ENCODE measurements around the gene FMN2. TPM values are rescaled to one million over a fixed set of nuclear protein-coding genes. Genes with fewer than 3 reads are reported as not detected.

Gene FMN2
- total and polyA plus RNA-seq, 4 donors, result 0.14 to 2.7 (median 1.2) TPM

GRCh38 chr1:240254006-240254405, 162.3 kb downstream of the FMN2 start:
- Histone ChIP-seq H3K27ac (ENCODE audit: low read depth in 1 of 2, low read length in 1 of 2) (no peak overlapping the region), H3K9ac (ENCODE audit: insufficient read depth in 1 of 2, low read length in 2 of 2) (no peak overlapping the region), H3K4me3 (no peak overlapping the region), H3K27me3 (ENCODE audit: control insufficient read depth in 3 of 3, insufficient read depth in 3 of 3, low read length in 2 of 3) (no peaks in the 10 kb centered on the region), H3K36me3 (ENCODE audit: control insufficient read depth in 4 of 4, insufficient read depth in 4 of 4, low read length in 4 of 4) (no peaks in the 10 kb centered on the region), H3K4me1 (ENCODE audit: control insufficient read depth in 5 of 5, insufficient read depth in 5 of 5, low read length in 5 of 5) (no peaks in the 10 kb centered on the region), H3K9me3 (ENCODE audit: control insufficient read depth in 4 of 4, insufficient read depth in 3 of 4, low read length in 3 of 4) (peaks cover 0 to 5% (median 2%) of the 10 kb centered on the region in 4 donors)
- no peak for DNase-seq
- TF ChIP-seq CTCF (IDR thresholded peaks at IDR 0.05; ENCODE audit: control extremely low read depth, extremely low read depth), result no peak
- 91 to 98% methylated on average over 5 of the region's 5 CpGs for WGBS, 2 donors
- no peak for ATAC-seq (ENCODE audit: insufficient read depth, low FRiP score)

GRCh38 chr1:240254778-240255291, 163.2 kb downstream of the FMN2 start:
- no peak for DNase-seq
- H3K27ac ChIP-seq (ENCODE audit: low read depth in 1 of 2, low read length in 1 of 2), result no peak overlapping the region
- no peaks in the 10 kb centered on the region for H3K27me3 ChIP-seq (ENCODE audit: control insufficient read depth in 3 of 3, insufficient read depth in 3 of 3, low read length in 2 of 3)
- H3K9ac ChIP-seq (ENCODE audit: insufficient read depth in 1 of 2, low read length in 2 of 2), result no peak overlapping the region
- no peaks in the 10 kb centered on the region for H3K4me1 ChIP-seq (ENCODE audit: control insufficient read depth in 5 of 5, insufficient read depth in 5 of 5, low read length in 5 of 5)
- no peaks in the 10 kb centered on the region for H3K36me3 ChIP-seq (ENCODE audit: control insufficient read depth in 4 of 4, insufficient read depth in 4 of 4, low read length in 4 of 4)
- no peak for ATAC-seq (ENCODE audit: insufficient read depth, low FRiP score)
- H3K9me3 ChIP-seq (ENCODE audit: control insufficient read depth in 4 of 4, insufficient read depth in 3 of 4, low read length in 3 of 4), result peaks cover 0 to 4% (median 0%) of the 10 kb centered on the region in 4 donors
- no peak for TF ChIP-seq CTCF (IDR thresholded peaks at IDR 0.05; ENCODE audit: control extremely low read depth, extremely low read depth)
- WGBS, 2 donors, result 86 to 90% methylated on average over 11 of the region's 11 CpGs
- no peak overlapping the region for H3K4me3 ChIP-seq

- peaks cover 0 to 4% (median 0%) of the 10 kb centered on the region in 4 donors for H3K9me3 ChIP-seq (ENCODE audit: control insufficient read depth in 4 of 4, insufficient read depth in 3 of 4, low read length in 3 of 4)
- no peak overlapping the region for H3K27ac ChIP-seq (ENCODE audit: low read depth in 1 of 2, low read length in 1 of 2)
- H3K9ac ChIP-seq (ENCODE audit: insufficient read depth in 1 of 2, low read length in 2 of 2), result no peak overlapping the region
- DNase-seq, result no peak
- H3K27me3 ChIP-seq (ENCODE audit: control insufficient read depth in 3 of 3, insufficient read depth in 3 of 3, low read length in 2 of 3), result no peaks in the 10 kb centered on the region
- no peak overlapping the region for H3K4me3 ChIP-seq
- H3K36me3 ChIP-seq (ENCODE audit: control insufficient read depth in 4 of 4, insufficient read depth in 4 of 4, low read length in 4 of 4), result no peaks in the 10 kb centered on the region
- ATAC-seq (ENCODE audit: insufficient read depth, low FRiP score), result no peak
- no peaks in the 10 kb centered on the region for H3K4me1 ChIP-seq (ENCODE audit: control insufficient read depth in 5 of 5, insufficient read depth in 5 of 5, low read length in 5 of 5)
- 86 to 92% methylated on average over 3 of the region's 3 CpGs for WGBS, 2 donors
- no peak for TF ChIP-seq CTCF (IDR thresholded peaks at IDR 0.05; ENCODE audit: control extremely low read depth, extremely low read depth)
These were observed 164.2 kb downstream of the FMN2 start for GRCh38 chr1:240255922-240256321.
